Prostate gland (tissue), 2 donors: Measurements from ENCODE around the gene MAML2. TPM values are rescaled to one million over a fixed set of nuclear protein-coding genes. Genes with fewer than 3 reads are reported as not detected.

ENCODE experiments used
- DNase-seq: peaks from one replicate; pipeline ENCODE4 v3.0.0-alpha.2; 2019; ENCODE audit warnings: low spot score
- H3K27ac ChIP-seq, 2 donors: fragments of 200-600 bp; sonication (generic); 2 replicates each; pipeline ENCODE4 v1.5.1; 2017 to 2019
- H3K27me3 ChIP-seq: fragments of 200-600 bp; sonication (generic); replicated peaks from 2 replicates; pipeline ENCODE4 v1.5.1; 2019; ENCODE audit not compliant: insufficient read depth
- H3K36me3 ChIP-seq, 2 donors: fragments of 200-600 bp; sonication (generic); 1 replicate in 1 of 2; 2 replicates in 1 of 2; pipeline versions ENCODE4 v1.5.1 to v1.8.1; 2017 to 2019
- H3K4me1 ChIP-seq: fragments of 200-600 bp; sonication (generic); replicated peaks from 2 replicates; pipeline ENCODE4 v1.5.1; 2019
- H3K4me3 ChIP-seq, 2 donors: fragments of 200-600 bp; sonication (generic); 2 replicates each; pipeline ENCODE4 v1.5.1; 2017 to 2019
- H3K9me3 ChIP-seq: fragments of 200-600 bp; sonication (generic); 2 replicates; pipeline ENCODE4 v1.5.1; 2017
- CTCF ChIP-seq, 4 experiments: fragments of 200-600 bp in 2 of 4; fragments of 450-650 bp in 2 of 4; sonication (generic) in 2 of 4; IDR thresholded peaks; 1 replicate in 3 of 4; 2 replicates in 1 of 4; pipeline ENCODE4 v1.5.1; 2016 to 2019; ENCODE audit warnings: antibody characterized with exemption in 4 of 4, mild to moderate bottlenecking in 2 of 4, moderate library complexity in 2 of 4
- POLR2A ChIP-seq: fragments of 450-650 bp; IDR thresholded peaks from one replicate; pipeline ENCODE4 v1.6.1; 2016; ENCODE audit warnings: antibody characterized with exemption, mild to moderate bottlenecking
- POLR2AphosphoS5 ChIP-seq: sonication (generic); formaldehyde crosslinking; IDR thresholded peaks from one replicate; pipeline ENCODE4 v1.6.1; 2017; ENCODE audit warnings: antibody characterized with exemption
- WGBS: methylation state at CpG from one replicate; pipeline ENCODE4 v1.1.5; 2018; 5-methylcytosine and 5-hydroxymethylcytosine counted together
- intact Hi-C: fragments of 100-400 bp; cut with DNase I; formaldehyde crosslinking; loops from one replicate; pipeline ENCODE4 v1.14.2; 2022
- total RNA-seq, 2 donors: library from RNA; depleted of rRNA; stranded (reverse); fragments of >200 nt; gene quantifications; one replicate each; pipeline ENCODE4 v1.1.0, GENCODE V29; 2016

MAML2 gene
- total RNA-seq, 2 donors from 2014 or later: 28.9 to 30.4 TPM

- Histone ChIP-seq H3K27ac (peak overlapping the region; percentile 22 to 36), H3K9me3 (no peaks in the 10 kb centered on the region), H3K36me3 (no peaks in the 10 kb centered on the region), H3K4me1 (no peaks in the 10 kb centered on the region), H3K4me3 (no peak overlapping the region), H3K27me3 (no peaks in the 10 kb centered on the region)
- intact Hi-C loops: loop anchor here (5.0 kb wide), 1 partner anchor 113 kb away; the partner anchor contains the start of gene MAML2
- DNase-seq: no peak
- TF ChIP-seq CTCF (IDR thresholded peaks at IDR 0.05) (no peak), POLR2AphosphoS5 (no peak), POLR2A (no peak)
Measured at GRCh38 chr11:96228910-96229309, 114.1 kb downstream of the MAML2 start.

- Histone ChIP-seq H3K27me3 (no peaks in the 10 kb centered on the region), H3K4me3 (no peak overlapping the region), H3K36me3 (no peaks in the 10 kb centered on the region), H3K27ac (peak overlapping the region; percentile 22 to 36), H3K9me3 (no peaks in the 10 kb centered on the region), H3K4me1 (no peaks in the 10 kb centered on the region)
- peak; percentile 84 for DNase-seq
- TF ChIP-seq POLR2A (no peak), CTCF (IDR thresholded peaks at IDR 0.05) (no peak), POLR2AphosphoS5 (peak; percentile 52)
- intact Hi-C loops: loop anchor here (5.0 kb wide), 1 partner anchor 114 kb away; the partner anchor contains the start of gene MAML2
- WGBS: 23% methylated on average over 4 of the region's 4 CpGs
Measured at GRCh38 chr11:96228473-96228891, 114.5 kb downstream of the MAML2 start.

GRCh38 chr11:96227244-96227643 lies 115.8 kb downstream of the MAML2 start:
- intact Hi-C loops: loop anchor here (5.0 kb wide), 1 partner anchor 115 kb away; the partner anchor contains the start of gene MAML2
- WGBS: 97% methylated on average over 1 of the region's 1 CpG
- H3K27me3 ChIP-seq: no peaks in the 10 kb centered on the region
- H3K27ac ChIP-seq: no peak overlapping the region
- H3K9me3 ChIP-seq: no peaks in the 10 kb centered on the region
- H3K4me3 ChIP-seq: no peak overlapping the region
- TF ChIP-seq CTCF (IDR thresholded peaks at IDR 0.05): no peak
- H3K4me1 ChIP-seq: no peaks in the 10 kb centered on the region
- DNase-seq: no peak
- H3K36me3 ChIP-seq: no peaks in the 10 kb centered on the region

- H3K4me3 ChIP-seq: no peak overlapping the region
- DNase-seq: no peak
- 93% methylated on average over 1 of the region's 1 CpG for WGBS
- no peak for TF ChIP-seq POLR2AphosphoS5
- TF ChIP-seq POLR2A: no peak
- TF ChIP-seq CTCF (IDR thresholded peaks at IDR 0.05): no peak
- intact Hi-C loops: no loop called here
- H3K27me3 ChIP-seq: no peaks in the 10 kb centered on the region
- H3K27ac ChIP-seq: no peak overlapping the region
- H3K4me1 ChIP-seq: peaks cover 4% of the 10 kb centered on the region
- no peaks in the 10 kb centered on the region for H3K36me3 ChIP-seq
- H3K9me3 ChIP-seq: no peaks in the 10 kb centered on the region
Measured at GRCh38 chr11:96223083-96223482, 119.9 kb downstream of the MAML2 start.

GRCh38 chr11:96222102-96222501 lies 120.9 kb downstream of the MAML2 start:
- H3K4me1 ChIP-seq: peaks cover 4% of the 10 kb centered on the region
- no peaks in the 10 kb centered on the region for H3K27me3 ChIP-seq

More at GRCh38 chr11:96222102-96222501, 120.9 kb downstream of the MAML2 start:
- no peak for TF ChIP-seq POLR2A
- no peak for TF ChIP-seq POLR2AphosphoS5
- no peak for TF ChIP-seq CTCF (IDR thresholded peaks at IDR 0.05)
- Histone ChIP-seq H3K4me3 (no peak overlapping the region), H3K9me3 (no peaks in the 10 kb centered on the region), H3K36me3 (no peaks in the 10 kb centered on the region), H3K27ac (no peak overlapping the region)
- 91% methylated on average over 6 of the region's 6 CpGs for WGBS
- intact Hi-C loops: no loop called here
- DNase-seq: no peak
